ENCODE measurements around the gene RAI2. TPM values are rescaled to one million over a fixed set of nuclear protein-coding genes. Genes with fewer than 3 reads are reported as not detected.
A peak's percentile ranks its signal among the peaks of the same experiment; 100 is the strongest.

Gene RAI2
- total and polyA plus RNA-seq, 2 donors (not counting 1 experiment from before 2014, with no cell fraction given), result 0.91 to 2.1 TPM

GRCh38 chrX:17818726-17819125 is 42.4 kb downstream of the RAI2 start:
- Histone ChIP-seq H3K79me2 (ENCODE audit: control insufficient read depth, insufficient read depth, low read length) (no peaks in the 10 kb centered on the region), H3K9ac (ENCODE audit: insufficient read depth, low read length) (no peak overlapping the region), H4K20me1 (ENCODE audit: control insufficient read depth, extremely low read depth, insufficient read depth, low read length) (no peaks in the 10 kb centered on the region), H3K4me2 (ENCODE audit: extremely low read depth, insufficient read depth, low read length) (no peak overlapping the region), H2AFZ (ENCODE audit: low read length) (no peak overlapping the region), H3K27me3 (ENCODE audit: control insufficient read depth, insufficient read depth, low read length) (no peaks in the 10 kb centered on the region), H3K27ac (ENCODE audit: insufficient read depth, low read length) (no peak overlapping the region), H3K9me3 (ENCODE audit: control insufficient read depth, insufficient read depth, low read depth, low read length) (no peaks in the 10 kb centered on the region), H3K36me3 (ENCODE audit: control insufficient read depth, insufficient read depth, low read length) (no peaks in the 10 kb centered on the region), H3K4me3 (replicated peaks in 1 of 4; ENCODE audit: control extremely low read depth in 1 of 4, insufficient read depth in 1 of 4, low read depth in 3 of 4, low read length in 4 of 4) (no peak overlapping the region), H3K4me1 (ENCODE audit: control insufficient read depth, extremely low read depth, insufficient read depth, low read length) (peaks cover 3% of the 10 kb centered on the region)
- TF ChIP-seq EZH2 (IDR thresholded peaks at IDR 0.05; ENCODE audit: low read length, missing control alignments) (no peak), CTCF (conservative IDR thresholded peaks at IDR 0.05 in 1 of 2, IDR thresholded peaks at IDR 0.05 in 1 of 2; ENCODE audit: low read depth in 1 of 2, low read length in 2 of 2) (no peak)
- DNase-seq (ENCODE audit: low read depth in 2 of 2), result no peak

- Histone ChIP-seq H3K36me3 (ENCODE audit: control insufficient read depth, insufficient read depth, low read length) (no peaks in the 10 kb centered on the region), H3K4me1 (ENCODE audit: control insufficient read depth, extremely low read depth, insufficient read depth, low read length) (peaks cover 3% of the 10 kb centered on the region), H3K27me3 (ENCODE audit: control insufficient read depth, insufficient read depth, low read length) (no peaks in the 10 kb centered on the region), H2AFZ (ENCODE audit: low read length) (no peak overlapping the region), H3K4me2 (ENCODE audit: extremely low read depth, insufficient read depth, low read length) (no peak overlapping the region), H4K20me1 (ENCODE audit: control insufficient read depth, extremely low read depth, insufficient read depth, low read length) (no peaks in the 10 kb centered on the region), H3K27ac (ENCODE audit: insufficient read depth, low read length) (no peak overlapping the region), H3K4me3 (replicated peaks in 1 of 4; ENCODE audit: control extremely low read depth in 1 of 4, insufficient read depth in 1 of 4, low read depth in 3 of 4, low read length in 4 of 4) (no peak overlapping the region), H3K9me3 (ENCODE audit: control insufficient read depth, insufficient read depth, low read depth, low read length) (no peaks in the 10 kb centered on the region), H3K79me2 (ENCODE audit: control insufficient read depth, insufficient read depth, low read length) (no peaks in the 10 kb centered on the region), H3K9ac (ENCODE audit: insufficient read depth, low read length) (no peak overlapping the region)
- peak in 1 of 2 donors; percentile 45 for DNase-seq (ENCODE audit: low read depth in 2 of 2)
- TF ChIP-seq CTCF (conservative IDR thresholded peaks at IDR 0.05 in 1 of 2, IDR thresholded peaks at IDR 0.05 in 1 of 2; ENCODE audit: low read depth in 1 of 2, low read length in 2 of 2) (no peak), EZH2 (IDR thresholded peaks at IDR 0.05; ENCODE audit: low read length, missing control alignments) (no peak)
Observed at GRCh38 chrX:17817251-17817650, 43.8 kb downstream of the RAI2 start.

GRCh38 chrX:17814557-17814956 is 46.5 kb downstream of the RAI2 start:
- H3K4me2 ChIP-seq (ENCODE audit: extremely low read depth, insufficient read depth, low read length), result no peak overlapping the region
- H3K27ac ChIP-seq (ENCODE audit: insufficient read depth, low read length), result no peak overlapping the region
- H3K9me3 ChIP-seq (ENCODE audit: control insufficient read depth, insufficient read depth, low read depth, low read length), result no peaks in the 10 kb centered on the region
- H2AFZ ChIP-seq (ENCODE audit: low read length), result no peak overlapping the region
- peak; percentile 17 to 54 for DNase-seq (ENCODE audit: low read depth in 2 of 2)
- no peaks in the 10 kb centered on the region for H4K20me1 ChIP-seq (ENCODE audit: control insufficient read depth, extremely low read depth, insufficient read depth, low read length)
- H3K27me3 ChIP-seq (ENCODE audit: control insufficient read depth, insufficient read depth, low read length), result no peaks in the 10 kb centered on the region
- H3K4me1 ChIP-seq (ENCODE audit: control insufficient read depth, extremely low read depth, insufficient read depth, low read length), result peaks cover 3% of the 10 kb centered on the region
- no peaks in the 10 kb centered on the region for H3K36me3 ChIP-seq (ENCODE audit: control insufficient read depth, insufficient read depth, low read length)
- no peak overlapping the region for H3K4me3 ChIP-seq (replicated peaks in 1 of 4; ENCODE audit: control extremely low read depth in 1 of 4, insufficient read depth in 1 of 4, low read depth in 3 of 4, low read length in 4 of 4)
- H3K9ac ChIP-seq (ENCODE audit: insufficient read depth, low read length), result no peak overlapping the region
- no peaks in the 10 kb centered on the region for H3K79me2 ChIP-seq (ENCODE audit: control insufficient read depth, insufficient read depth, low read length)
- TF ChIP-seq CTCF (conservative IDR thresholded peaks at IDR 0.05 in 1 of 2, IDR thresholded peaks at IDR 0.05 in 1 of 2; ENCODE audit: low read depth in 1 of 2, low read length in 2 of 2) (no peak), EZH2 (IDR thresholded peaks at IDR 0.05; ENCODE audit: low read length, missing control alignments) (no peak)

Data from fibroblast of lung (primary cell).